HL-60 (cell line): ENCODE data around the gene ALG8.

Experiments used
- POLR2AphosphoS5 ChIP-seq: IDR thresholded peaks from 2 replicates; pipeline ENCODE4 v1.6.1; 2012; ENCODE audit warnings: low read depth
- TF ChIP-seq, protein P1 (sequence below): IDR thresholded peaks from one replicate; pipeline ENCODE4 v1.5.1; 2011; ENCODE audit warnings: low read length, control low read depth, inconsistent platforms; ENCODE audit not compliant: insufficient read depth

- no peak for TF ChIP-seq POLR2AphosphoS5
- TF ChIP-seq, protein P1, sequence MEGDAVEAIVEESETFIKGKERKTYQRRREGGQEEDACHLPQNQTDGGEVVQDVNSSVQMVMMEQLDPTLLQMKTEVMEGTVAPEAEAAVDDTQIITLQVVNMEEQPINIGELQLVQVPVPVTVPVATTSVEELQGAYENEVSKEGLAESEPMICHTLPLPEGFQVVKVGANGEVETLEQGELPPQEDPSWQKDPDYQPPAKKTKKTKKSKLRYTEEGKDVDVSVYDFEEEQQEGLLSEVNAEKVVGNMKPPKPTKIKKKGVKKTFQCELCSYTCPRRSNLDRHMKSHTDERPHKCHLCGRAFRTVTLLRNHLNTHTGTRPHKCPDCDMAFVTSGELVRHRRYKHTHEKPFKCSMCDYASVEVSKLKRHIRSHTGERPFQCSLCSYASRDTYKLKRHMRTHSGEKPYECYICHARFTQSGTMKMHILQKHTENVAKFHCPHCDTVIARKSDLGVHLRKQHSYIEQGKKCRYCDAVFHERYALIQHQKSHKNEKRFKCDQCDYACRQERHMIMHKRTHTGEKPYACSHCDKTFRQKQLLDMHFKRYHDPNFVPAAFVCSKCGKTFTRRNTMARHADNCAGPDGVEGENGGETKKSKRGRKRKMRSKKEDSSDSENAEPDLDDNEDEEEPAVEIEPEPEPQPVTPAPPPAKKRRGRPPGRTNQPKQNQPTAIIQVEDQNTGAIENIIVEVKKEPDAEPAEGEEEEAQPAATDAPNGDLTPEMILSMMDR: no peak
These were observed 21.1 kb upstream of the ALG8 start for GRCh38 chr11:78160557-78160956.
